Right cardiac atrium (tissue), 5 donors: ENCODE data around the gene GNB5. TPM values are rescaled to one million over a fixed set of nuclear protein-coding genes. Genes with fewer than 3 reads are reported as not detected.

ENCODE experiments used
- ATAC-seq, 2 donors: fragments of 200-7000 bp; cut with Tn5 transposase; one replicate each; pipeline versions ENCODE4 v1.8.0 to v1.9.1; 2020; ENCODE audit warnings: moderate library complexity in 2 of 2, mild to moderate bottlenecking in 1 of 2
- DNase-seq, 3 donors: peaks; one replicate each; pipeline ENCODE4 v3.0.0-alpha.2; 2020
- H3K27ac ChIP-seq: one replicate; pipeline ENCODE4 v1.5.1; 2013; ENCODE audit warnings: mild to moderate bottlenecking, low read length, control low read depth, moderate library complexity
- H3K27me3 ChIP-seq: one replicate; pipeline ENCODE4 v1.6.1; 2013; ENCODE audit not compliant: control insufficient read depth, insufficient read depth
- H3K4me1 ChIP-seq: one replicate; pipeline ENCODE4 v1.6.1; 2013; ENCODE audit warnings: low read length; ENCODE audit not compliant: control insufficient read depth, insufficient read depth
- H3K4me3 ChIP-seq: one replicate; pipeline ENCODE4 v1.5.1; 2013; ENCODE audit warnings: low read length, control low read depth
- H3K9me3 ChIP-seq: one replicate; pipeline ENCODE4 v1.6.1; 2013; ENCODE audit warnings: low read length; ENCODE audit not compliant: control insufficient read depth
- WGBS: extraction: QIAGEN DNeasy Blood & Tissue Kit; methylation state at CpG from one replicate; pipeline ENCODE4 v1.1.7; 2013; 5-methylcytosine and 5-hydroxymethylcytosine counted together
- intact Hi-C, 4 donors: fragments of 100-400 bp; cut with DNase I; formaldehyde crosslinking; loops; one replicate each; pipeline versions ENCODE4 v1.11.0 to v1.14.0; 2022 to 2023
- polyA plus RNA-seq: library from polyadenylated mRNA; stranded (reverse); fragments of 200-250 nt; gene quantifications from one replicate; pipeline ENCODE4 v1.2.3, GENCODE V29; 2013
- total RNA-seq, 4 donors: library from RNA; stranded (reverse); fragmentation: NEBNext Ultra II Directional; extraction: Animal tissue kit (Norgen Biotek cat#: 25700); gene quantifications; one replicate each; pipeline ENCODE4 v1.2.1, GENCODE V29; 2021
- donor health status: healthy with polysubstance abuse.
- donor health status: DM: no; HTN: yes; CAD: no.
- donor health status: DM: no; HTN: no; CAD: no.
- donor health status: DM: no; HTN: yes; CAD: no; lungs with severe emphysema.
- donor health status: DM: yes; HTN: yes; CAD: no.

Gene GNB5
- total and polyA plus RNA-seq, 5 donors = 19.5 to 50.9 (median 36.3) TPM

- ATAC-seq = peak; percentile 83 to 89
- Histone ChIP-seq H3K9me3 (no peaks in the 10 kb centered on the region), H3K4me3 (no peak overlapping the region), H3K4me1 (no peaks in the 10 kb centered on the region), H3K27me3 (no peaks in the 10 kb centered on the region), H3K27ac (no peak overlapping the region)
- DNase-seq = peak in 2 of 3 donors; percentile 55 to 78
- WGBS = 42% methylated on average over 5 of the region's 5 CpGs
- intact Hi-C loops = no loop called here
These were observed 36.3 kb upstream of the GNB5 start for GRCh38 chr15:52227456-52227855.

- no peak for DNase-seq
- Histone ChIP-seq H3K9me3 (no peaks in the 10 kb centered on the region), H3K4me1 (no peaks in the 10 kb centered on the region), H3K27me3 (no peaks in the 10 kb centered on the region), H3K27ac (no peak overlapping the region), H3K4me3 (no peak overlapping the region)
- ATAC-seq = no peak
- intact Hi-C loops = no loop called here
- 88% methylated on average over 8 of the region's 8 CpGs for WGBS
These were observed 34.0 kb upstream of the GNB5 start for GRCh38 chr15:52225230-52225629.

GRCh38 chr15:52224211-52224610, 33.0 kb upstream of the GNB5 start:
- intact Hi-C loops = loop anchor here in 1 of 4 donors (5.0 kb wide), 1 partner anchor 37 kb away; no protein-coding TSS in a partner anchor
- Histone ChIP-seq H3K27me3 (no peaks in the 10 kb centered on the region), H3K4me1 (no peaks in the 10 kb centered on the region), H3K27ac (no peak overlapping the region), H3K4me3 (no peak overlapping the region), H3K9me3 (no peaks in the 10 kb centered on the region)
- ATAC-seq (no peak), DNase-seq (no peak)
- WGBS = 95% methylated on average over 4 of the region's 4 CpGs

- Histone ChIP-seq H3K4me3 (no peak overlapping the region), H3K9me3 (no peaks in the 10 kb centered on the region), H3K27ac (no peak overlapping the region), H3K27me3 (no peaks in the 10 kb centered on the region), H3K4me1 (no peaks in the 10 kb centered on the region)
- intact Hi-C loops = loop anchor here in 1 of 4 donors (5.0 kb wide), 1 partner anchor 34 kb away; no protein-coding TSS in a partner anchor
- WGBS = 74% methylated on average over 5 of the region's 5 CpGs
- ATAC-seq = no peak
- no peak for DNase-seq
These were observed 30.5 kb upstream of the GNB5 start for GRCh38 chr15:52221730-52222129.

- DNase-seq (no peak), ATAC-seq (no peak)
- no peaks in the 10 kb centered on the region for H3K4me1 ChIP-seq
- H3K9me3 ChIP-seq = no peaks in the 10 kb centered on the region
- H3K4me3 ChIP-seq = no peak overlapping the region
- intact Hi-C loops = loop anchor here in 1 of 4 donors (5.0 kb wide), 1 partner anchor 34 kb away; no protein-coding TSS in a partner anchor
- 69% methylated on average over 7 of the region's 7 CpGs for WGBS
- no peak overlapping the region for H3K27ac ChIP-seq
- no peaks in the 10 kb centered on the region for H3K27me3 ChIP-seq
These were observed 29.9 kb upstream of the GNB5 start for GRCh38 chr15:52220937-52221660.

- intact Hi-C loops = loop anchor here in 1 of 4 donors (5.0 kb wide), 1 partner anchor 33 kb away; no protein-coding TSS in a partner anchor
- 74% methylated on average over 6 of the region's 6 CpGs for WGBS
- DNase-seq (no peak), ATAC-seq (peak; percentile 69 to 79)
- Histone ChIP-seq H3K27me3 (no peaks in the 10 kb centered on the region), H3K27ac (peak overlapping the region; percentile 16), H3K4me1 (no peaks in the 10 kb centered on the region), H3K9me3 (no peaks in the 10 kb centered on the region), H3K4me3 (no peak overlapping the region)
These were observed 29.1 kb upstream of the GNB5 start for GRCh38 chr15:52220251-52220650.

GRCh38 chr15:52218816-52219215, 27.6 kb upstream of the GNB5 start:
- Histone ChIP-seq H3K4me1 (no peaks in the 10 kb centered on the region), H3K4me3 (no peak overlapping the region), H3K27ac (no peak overlapping the region), H3K9me3 (no peaks in the 10 kb centered on the region), H3K27me3 (no peaks in the 10 kb centered on the region)
- 96% methylated on average over 4 of the region's 4 CpGs for WGBS
- intact Hi-C loops = no loop called here
- ATAC-seq = no peak
- DNase-seq = no peak

GRCh38 chr15:52218371-52218770, 27.2 kb upstream of the GNB5 start:
- Histone ChIP-seq H3K9me3 (no peaks in the 10 kb centered on the region), H3K4me1 (no peaks in the 10 kb centered on the region), H3K27ac (no peak overlapping the region), H3K27me3 (no peaks in the 10 kb centered on the region), H3K4me3 (no peak overlapping the region)
- intact Hi-C loops = no loop called here
- WGBS = 66% methylated on average over 3 of the region's 3 CpGs
- ATAC-seq = no peak
- DNase-seq = no peak

GRCh38 chr15:52217186-52217585, 26.0 kb upstream of the GNB5 start:
- no peak overlapping the region for H3K4me3 ChIP-seq
- no peaks in the 10 kb centered on the region for H3K27me3 ChIP-seq
- intact Hi-C loops = no loop called here
- H3K27ac ChIP-seq = no peak overlapping the region
- H3K4me1 ChIP-seq = no peaks in the 10 kb centered on the region
- H3K9me3 ChIP-seq = no peaks in the 10 kb centered on the region
- 79% methylated on average over 10 of the region's 10 CpGs for WGBS
- DNase-seq (no peak), ATAC-seq (no peak)

GRCh38 chr15:52214553-52214952, 23.4 kb upstream of the GNB5 start:
- Histone ChIP-seq H3K9me3 (no peaks in the 10 kb centered on the region), H3K27me3 (no peaks in the 10 kb centered on the region), H3K4me3 (no peak overlapping the region), H3K27ac (no peak overlapping the region), H3K4me1 (no peaks in the 10 kb centered on the region)
- no peak for DNase-seq
- ATAC-seq = no peak
- 91% methylated on average over 1 of the region's 1 CpG for WGBS
- intact Hi-C loops = no loop called here

- Histone ChIP-seq H3K27ac (no peak overlapping the region), H3K27me3 (no peaks in the 10 kb centered on the region), H3K4me3 (no peak overlapping the region), H3K9me3 (no peaks in the 10 kb centered on the region), H3K4me1 (no peaks in the 10 kb centered on the region)
- intact Hi-C loops = no loop called here
- DNase-seq = no peak
- WGBS = 80% methylated on average over 3 of the region's 3 CpGs
- no peak for ATAC-seq
These were observed 22.0 kb upstream of the GNB5 start for GRCh38 chr15:52213206-52213605.
